Stimulated activated CD8-positive, alpha-beta memory T cell treated with anti-CD3 and anti-CD28 coated beads, Interleukin-12 subunit alpha, Interleukin-12 subunit beta, amount 100 ng/mL, for 1 hour (primary cell): Measurements from ENCODE around the gene BMP10.

Source experiments
- DNase-seq: peaks from one replicate; pipeline ENCODE4 v3.0.0-alpha.2; 2020; ENCODE audit warnings: low read depth

The BMP10 gene

DNA sequence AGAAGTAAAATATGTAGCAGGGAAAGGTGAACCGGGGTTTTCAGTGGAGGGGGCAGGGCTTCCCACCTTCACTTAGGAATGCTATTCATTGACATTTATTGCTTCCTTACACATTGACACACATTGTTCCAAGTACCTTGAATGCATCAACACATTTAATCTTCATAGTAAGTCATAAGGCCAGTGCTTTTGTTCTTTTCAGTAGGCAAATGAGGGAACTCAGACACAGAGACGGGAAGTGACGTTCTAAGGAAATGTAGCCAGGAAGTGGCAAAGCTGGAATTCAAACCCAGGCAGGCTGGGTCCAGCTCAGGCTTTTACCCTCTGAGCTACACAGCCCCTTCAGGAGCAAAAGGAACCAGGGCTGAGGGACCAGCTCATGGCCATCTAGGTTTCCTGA is 20.7 kb downstream of the BMP10 start:
- DNase-seq: no peak

DNA sequence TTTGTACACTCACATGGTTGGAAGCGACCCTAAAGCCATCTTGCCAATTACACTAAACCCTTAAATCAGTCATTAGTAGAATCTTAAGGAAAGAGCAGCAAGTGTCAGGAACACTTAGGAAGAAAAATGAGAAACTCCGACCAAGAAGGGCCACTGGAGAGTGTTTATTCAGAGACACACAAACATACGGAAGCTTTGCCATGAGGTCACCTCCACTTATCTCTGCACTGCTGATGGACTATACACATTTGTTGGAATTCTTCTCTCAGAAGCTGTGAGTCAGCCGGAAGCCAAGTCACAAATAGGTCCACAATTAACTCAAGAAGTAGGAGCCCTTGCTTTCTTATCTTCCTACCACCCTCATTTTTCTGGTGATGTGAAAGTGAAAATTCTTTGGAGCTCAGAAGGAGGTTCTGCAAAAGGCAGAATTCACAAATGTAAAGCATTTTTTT is 21.6 kb downstream of the BMP10 start:
- DNase-seq: no peak

DNA sequence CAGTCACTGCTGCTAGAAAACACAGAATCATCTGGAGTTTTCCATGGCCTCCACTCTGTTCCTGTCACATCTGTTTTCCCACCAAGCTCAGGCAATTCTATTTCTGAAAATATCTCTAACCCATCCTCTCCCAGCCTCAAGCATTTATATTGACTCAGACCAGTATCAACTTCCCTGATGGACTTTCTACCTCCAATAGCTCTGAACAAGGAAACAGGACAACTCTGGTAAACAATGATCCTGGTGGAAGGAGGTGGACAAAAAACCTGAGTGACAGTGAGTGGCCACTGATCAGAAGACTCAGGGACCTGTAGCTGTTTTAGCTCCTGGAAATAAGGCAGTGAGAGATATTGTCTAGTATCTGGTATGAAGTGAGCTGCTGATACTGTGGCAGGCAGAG is 23.4 kb downstream of the BMP10 start:
- DNase-seq: no peak

DNA sequence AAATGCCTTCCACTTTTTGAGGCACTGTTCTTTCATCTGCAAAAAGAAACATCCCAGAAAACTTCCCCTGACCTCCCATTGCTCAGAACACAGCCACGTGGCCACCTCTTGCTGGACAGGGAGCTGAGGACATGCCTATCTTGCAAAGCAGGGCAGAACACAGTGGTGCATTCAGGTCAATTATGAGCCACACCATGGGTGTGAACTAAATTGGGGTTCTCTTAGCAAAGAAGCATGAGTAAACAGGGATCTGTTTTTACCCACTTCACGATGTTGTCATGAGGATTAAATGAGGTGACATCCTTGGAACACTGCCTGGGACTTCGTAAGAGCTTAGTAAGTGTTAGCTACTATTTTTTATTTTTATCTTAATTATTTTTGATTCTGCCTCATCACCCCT is 25.1 kb downstream of the BMP10 start:
- no peak for DNase-seq

DNA sequence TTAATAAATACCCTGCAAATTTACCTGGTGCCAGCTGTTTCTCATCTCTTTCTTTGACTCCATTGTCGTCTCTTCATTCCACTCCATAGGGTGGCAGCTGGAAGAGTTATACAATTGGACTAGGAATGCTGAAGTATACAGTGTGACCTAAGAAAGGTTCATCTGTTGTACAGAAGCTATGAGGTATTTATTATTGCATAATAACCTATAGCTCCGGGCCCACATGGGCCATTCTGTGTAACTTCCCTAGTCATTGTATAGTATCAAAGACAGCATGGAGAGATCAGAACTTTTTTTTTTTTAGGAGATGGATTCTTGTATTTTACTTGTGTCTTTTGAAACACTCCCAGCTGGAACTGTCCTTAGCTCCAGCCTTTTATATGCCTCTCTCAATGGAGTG is 26.2 kb downstream of the BMP10 start:
- no peak for DNase-seq

GRCh38 chr2:68839260-68839833 is 31.9 kb downstream of the BMP10 start:
- no peak for DNase-seq

DNA sequence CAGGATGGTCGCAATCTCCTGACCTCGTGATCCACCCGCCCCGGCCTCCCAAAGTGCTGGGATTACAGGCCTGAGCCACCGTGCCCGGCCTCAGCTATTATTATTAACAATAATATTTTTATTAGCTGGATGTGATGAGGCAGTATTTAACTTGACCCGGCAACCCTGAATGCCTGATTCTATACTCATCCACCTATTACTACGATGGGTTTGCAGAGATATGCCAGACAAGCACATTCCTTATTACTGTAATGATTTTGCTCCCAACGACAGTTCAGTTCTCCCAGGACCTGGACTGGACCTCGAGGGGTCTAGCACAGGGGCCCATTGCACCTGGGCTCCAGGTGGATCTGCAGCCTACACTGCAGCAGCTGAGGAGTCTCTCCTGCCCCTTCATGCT is 32.6 kb downstream of the BMP10 start:
- DNase-seq: no peak

DNA sequence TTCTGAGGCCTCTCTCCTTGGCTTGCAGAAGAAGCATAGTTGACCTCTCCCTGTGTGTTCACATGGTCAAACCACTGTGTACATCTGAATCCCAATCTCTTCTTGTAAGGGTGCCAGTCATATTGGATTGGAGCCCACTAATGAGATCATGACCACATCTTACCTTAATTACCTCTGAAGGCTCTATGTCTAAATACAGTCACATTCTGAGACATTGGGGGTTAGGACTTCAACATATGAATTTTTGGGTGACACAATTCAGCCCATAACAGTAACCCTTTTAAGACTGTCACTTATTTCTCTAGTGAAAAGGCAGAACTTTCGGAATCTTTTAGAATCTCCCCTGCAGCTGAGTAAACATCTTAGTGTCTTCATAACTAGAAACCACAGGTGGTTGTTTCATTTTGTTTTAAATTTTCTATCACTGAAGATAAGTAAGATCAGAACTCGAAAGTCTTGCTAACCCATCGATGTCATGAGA is 33.3 kb downstream of the BMP10 start:
- DNase-seq: no peak

DNA sequence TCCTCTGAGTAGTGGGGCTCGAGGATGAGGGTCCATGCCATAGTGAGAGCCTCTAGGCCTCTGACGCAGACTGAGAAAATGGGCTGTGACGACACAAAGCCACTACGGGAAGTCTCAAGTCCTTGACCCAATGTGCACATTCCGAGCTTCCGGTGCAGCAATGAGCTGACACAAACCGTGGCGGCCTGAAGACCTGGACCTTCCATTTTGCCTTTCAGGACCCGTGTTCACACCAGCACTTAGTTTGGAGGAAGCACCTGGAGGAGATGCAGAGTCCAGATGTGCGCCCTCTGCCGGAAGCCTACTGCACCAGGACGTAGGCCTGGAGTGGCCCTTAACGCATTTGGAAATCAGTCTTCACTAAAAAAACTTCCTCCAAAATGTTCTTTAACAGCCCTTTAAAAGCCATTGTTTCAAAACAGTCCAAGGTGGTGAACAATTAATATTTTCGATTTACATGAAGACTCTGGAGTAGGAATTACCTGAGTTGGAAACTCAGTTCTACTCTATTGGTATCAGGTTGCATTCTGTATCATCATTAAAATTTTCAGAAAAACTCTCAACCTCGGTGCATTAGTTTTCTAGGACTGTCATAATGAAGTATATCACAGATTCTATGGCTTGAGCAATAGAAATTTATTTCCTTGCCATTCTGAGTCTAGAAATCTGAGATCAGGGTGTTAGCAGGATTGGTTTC is 33.9 kb downstream of the BMP10 start:
- DNase-seq: peak; percentile 49

DNA sequence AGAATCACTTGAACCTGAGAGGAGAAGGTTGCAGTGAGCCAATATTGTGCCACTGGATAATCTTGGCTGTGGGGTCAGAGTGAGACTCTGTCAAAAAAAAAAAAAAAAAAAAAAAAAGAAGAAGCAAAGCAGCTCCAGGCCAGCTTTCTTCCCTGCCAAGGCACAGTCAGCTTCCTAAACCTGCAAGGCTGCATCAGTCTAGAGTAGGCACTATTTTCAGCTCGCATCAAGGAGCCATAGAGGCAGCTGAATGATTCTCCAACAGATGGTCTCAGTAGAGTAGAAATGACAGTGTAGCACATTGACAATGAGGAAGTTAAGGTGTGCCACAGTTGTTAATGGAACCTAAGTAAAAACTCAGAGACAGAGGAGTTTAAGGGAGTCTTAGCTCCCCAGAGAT is 35.6 kb downstream of the BMP10 start:
- no peak for DNase-seq

DNA sequence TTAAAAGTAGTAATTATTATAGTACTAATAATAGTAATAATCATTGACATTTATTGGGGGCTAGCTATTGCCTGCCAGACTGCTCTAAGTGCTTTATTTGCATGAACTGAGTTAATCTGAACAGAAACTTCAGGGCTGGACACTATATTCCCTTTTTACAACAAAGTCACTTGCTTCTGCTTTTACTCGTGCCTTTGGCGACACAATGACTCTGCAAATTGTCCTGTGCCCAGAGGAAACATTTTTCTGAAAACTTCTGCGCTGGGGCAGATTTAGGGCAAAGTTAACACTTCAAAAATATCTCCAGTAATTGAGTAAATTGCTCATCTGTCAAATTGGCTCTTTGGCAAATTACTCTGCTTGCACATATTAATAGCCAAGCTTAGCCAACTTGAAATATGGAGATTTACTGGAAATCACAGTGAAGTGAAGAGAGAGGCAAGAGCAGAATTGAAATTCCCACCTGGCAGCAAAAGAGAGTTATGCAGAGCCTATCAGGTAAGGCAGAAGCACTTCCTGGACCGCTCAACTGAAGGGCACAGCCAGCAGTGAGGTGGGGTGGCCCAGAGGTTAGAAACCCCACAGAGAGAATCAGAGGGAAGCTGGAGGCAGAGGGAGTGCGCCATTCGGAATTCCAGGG is 36.3 kb downstream of the BMP10 start:
- no peak for DNase-seq

GRCh38 chr2:68833162-68833561 is 38.0 kb downstream of the BMP10 start:
- DNase-seq: no peak

DNA sequence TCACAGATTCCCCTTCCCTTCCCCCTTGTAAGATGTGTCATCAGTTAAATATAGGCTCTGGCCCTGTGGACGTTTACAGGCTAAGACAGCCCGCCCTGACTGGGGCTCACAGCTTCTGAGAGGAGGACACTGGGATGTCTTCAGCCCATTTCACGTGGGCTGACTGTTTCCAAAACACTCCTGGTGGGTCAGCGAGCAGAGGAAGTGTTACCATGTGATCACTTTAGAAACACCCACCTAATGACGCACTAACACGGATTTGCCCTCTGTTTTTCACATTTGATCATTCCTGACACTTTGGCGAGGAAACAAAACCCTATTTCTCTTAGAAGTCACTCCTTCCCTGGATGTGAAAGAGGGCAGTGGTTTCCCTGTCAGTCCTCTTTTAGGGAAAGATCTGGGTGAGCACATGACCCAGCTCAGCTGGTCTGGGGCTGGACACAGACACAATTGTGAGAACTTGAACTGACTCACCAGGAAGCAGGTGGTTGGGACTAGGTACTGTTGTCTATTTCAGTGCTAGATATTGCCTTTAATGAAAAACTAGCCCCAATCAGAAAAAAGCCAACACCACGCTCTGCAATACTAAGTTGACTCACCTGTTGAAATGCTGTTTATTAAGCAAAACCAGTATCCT is 38.8 kb downstream of the BMP10 start:
- no peak for DNase-seq

- DNase-seq: no peak
Measured at GRCh38 chr2:68831686-68832232, 39.4 kb downstream of the BMP10 start.

DNA sequence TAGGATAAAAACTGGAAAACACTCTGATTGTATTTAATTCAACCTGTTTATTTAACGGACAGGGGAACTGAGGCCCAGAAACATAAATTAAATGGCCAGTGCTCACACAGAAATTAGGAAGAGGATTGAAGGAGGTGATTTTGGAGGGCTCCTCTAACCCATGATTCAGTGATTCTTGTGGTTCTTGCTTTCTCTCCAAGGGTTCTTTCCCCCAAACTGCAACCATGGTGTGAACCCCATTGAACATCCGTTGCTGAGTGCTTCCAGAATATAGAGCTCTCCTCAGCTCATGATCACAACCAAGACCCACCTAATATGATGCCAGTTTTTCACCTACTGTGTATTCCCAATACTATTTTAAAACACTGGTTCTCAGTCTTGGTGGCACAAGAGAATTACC is 41.4 kb downstream of the BMP10 start:
- no peak for DNase-seq

- DNase-seq: peak; percentile 48
Measured at GRCh38 chr2:68828887-68829708, 42.1 kb downstream of the BMP10 start.

GRCh38 chr2:68827666-68828065 is 43.5 kb downstream of the BMP10 start:
- no peak for DNase-seq

GRCh38 chr2:68825866-68826265 is 45.3 kb downstream of the BMP10 start:
- DNase-seq: no peak

- DNase-seq: no peak
Measured at GRCh38 chr2:68824831-68825230, 46.4 kb downstream of the BMP10 start.

- no peak for DNase-seq
Measured at GRCh38 chr2:68822207-68822872, 48.9 kb downstream of the BMP10 start.

DNA sequence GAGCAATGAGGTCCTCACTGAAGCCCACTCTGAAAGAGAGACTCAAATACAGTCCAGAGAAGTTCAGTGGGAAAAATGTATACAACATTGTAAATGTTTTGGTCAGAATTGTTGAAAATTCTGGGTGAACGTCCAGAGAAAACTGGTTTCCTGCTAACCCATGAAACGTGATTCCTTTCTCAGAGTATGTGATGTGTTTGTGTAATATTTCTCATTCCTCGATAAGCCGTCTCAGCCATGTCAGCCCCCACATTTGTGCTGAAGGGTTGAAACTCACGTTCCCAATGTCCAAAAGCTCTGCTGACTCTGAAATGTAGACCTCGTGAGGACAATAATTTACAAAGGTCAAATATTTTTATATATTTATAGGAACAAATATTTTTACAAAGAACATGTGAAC is 51.6 kb downstream of the BMP10 start:
- DNase-seq: no peak
